Activated CD8-positive, alpha-beta memory T cell treated with anti-CD3 and anti-CD28 coated beads, Interleukin-2, amount 50 U/mL, for 24 hours (primary cell): Measurements from ENCODE around the gene ZNF786.
"Not testable (repeated sequence)": the region's sequence is repeated elsewhere in the genome, so short reads cannot be mapped to it uniquely, and the experiment has no call there.

Source experiments
- DNase-seq: peaks from one replicate; pipeline ENCODE4 v3.0.0-alpha.2; 2020; ENCODE audit errors: extremely low read depth

ZNF786 gene

GRCh38 chr7:149090397-149091195 lies at the start of gene ZNF786:
ZNF786 (minus strand) TSS chr7:149090718; CDS start chr7:149090640, 78 bp downstream.
- DNase-seq = peak; percentile 76

- no peak for DNase-seq
These were observed 45.6 kb upstream of the ZNF786 start for GRCh38 chr7:149136118-149136517.

- no peak for DNase-seq
These were observed 42.7 kb upstream of the ZNF786 start for GRCh38 chr7:149133028-149133710.

GRCh38 chr7:149130572-149131198 lies 40.2 kb upstream of the ZNF786 start:
- no peak for DNase-seq

- DNase-seq = no peak
These were observed 36.2 kb upstream of the ZNF786 start for GRCh38 chr7:149126662-149127266.

GRCh38 chr7:149125863-149126661 lies 35.5 kb upstream of the ZNF786 start, which contains the start of gene ZNF425:
ZNF425 (minus strand) TSS chr7:149126324; CDS start chr7:149126213, 111 bp downstream.
- DNase-seq = peak; percentile 81

- no peak for DNase-seq
These were observed 34.8 kb upstream of the ZNF786 start for GRCh38 chr7:149125189-149125862.

GRCh38 chr7:149109969-149110368 lies 19.5 kb upstream of the ZNF786 start:
- no peak for DNase-seq

GRCh38 chr7:149104749-149105148 lies 14.2 kb upstream of the ZNF786 start:
- no peak for DNase-seq

- DNase-seq = no peak
These were observed 13.7 kb upstream of the ZNF786 start for GRCh38 chr7:149104214-149104613.

- no peak for DNase-seq
These were observed 12.9 kb upstream of the ZNF786 start for GRCh38 chr7:149103424-149103823.

- no peak for DNase-seq
These were observed 12.1 kb upstream of the ZNF786 start for GRCh38 chr7:149102666-149103065.

- DNase-seq = no peak
These were observed 10.3 kb upstream of the ZNF786 start for GRCh38 chr7:149100821-149101220.

- DNase-seq = no peak
These were observed 8.5 kb upstream of the ZNF786 start for GRCh38 chr7:149099058-149099457.

- no peak for DNase-seq
These were observed 6.6 kb upstream of the ZNF786 start for GRCh38 chr7:149097088-149097487.

- DNase-seq = no peak
These were observed 2.7 kb upstream of the ZNF786 start for GRCh38 chr7:149093228-149093627.

GRCh38 chr7:149092244-149092643 lies 1.7 kb upstream of the ZNF786 start:
- DNase-seq = not testable (repeated sequence)

GRCh38 chr7:149087376-149087775 lies 3.1 kb downstream of the ZNF786 start:
- DNase-seq = no peak

- no peak for DNase-seq
These were observed 4.7 kb downstream of the ZNF786 start for GRCh38 chr7:149085866-149086265.

GRCh38 chr7:149084407-149084806 lies 6.1 kb downstream of the ZNF786 start:
- DNase-seq = no peak

- no peak for DNase-seq
These were observed 8.6 kb downstream of the ZNF786 start for GRCh38 chr7:149081914-149082313.
